SH-SY5Y (cell line): ENCODE data around the gene FSTL5.

Source experiments
- GATA2 ChIP-seq: IDR thresholded peaks from 2 replicates; pipeline ENCODE4 v1.6.1; 2011; ENCODE audit warnings: mild to moderate bottlenecking, low read depth, low read length
- GATA3 ChIP-seq: IDR thresholded peaks from 2 replicates; pipeline ENCODE4 v1.6.1; 2011; ENCODE audit warnings: low read depth, mild to moderate bottlenecking, low read length, moderate library complexity

DNA sequence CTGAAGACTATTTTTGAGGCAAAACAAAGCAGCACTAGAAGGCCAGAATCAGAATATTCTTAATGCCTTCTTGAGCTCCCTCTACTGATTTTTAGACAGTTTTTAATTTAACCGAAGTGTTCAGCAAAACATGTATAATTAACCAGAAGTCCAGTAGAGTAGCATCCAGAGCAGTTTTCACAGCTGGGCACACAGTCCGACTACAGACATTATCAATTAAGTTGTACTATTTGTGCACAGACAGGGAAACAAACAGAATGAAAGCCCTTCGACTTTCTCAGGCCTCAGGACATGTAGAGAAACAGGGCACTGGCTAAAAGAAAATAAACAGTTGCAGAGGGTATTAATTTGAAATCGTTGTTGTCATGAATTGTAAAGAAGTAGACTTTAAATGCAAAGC lies 11.9 kb downstream of the FSTL5 start:
- TF ChIP-seq GATA3 (no peak), GATA2 (no peak)
